Adipose tissue (tissue), 3 donors: ENCODE results near the gene ZBP1. TPM values are rescaled to one million over a fixed set of nuclear protein-coding genes. Genes with fewer than 3 reads are reported as not detected.

ENCODE experiments used
- H3K27ac ChIP-seq: one replicate; pipeline ENCODE4 v1.5.1; 2013; ENCODE audit warnings: low read depth, low read length
- WGBS, 3 donors: extraction: QIAGEN DNeasy Blood & Tissue Kit; methylation state at CpG; one replicate each; pipeline ENCODE4 v1.1.7; 2013; 5-methylcytosine and 5-hydroxymethylcytosine counted together
- polyA plus RNA-seq, 3 donors: library from polyadenylated mRNA; stranded (reverse); fragments of 200-250 nt; gene quantifications; one replicate each; pipeline ENCODE4 v1.2.3, GENCODE V29; 2013
- donor health status: healthy with polysubstance abuse.
- donor health status: Bipolar disorder and iron deficiency.
- donor health status: healthy.

ZBP1 gene
- polyA plus RNA-seq, 3 donors = 0.15 to 1.2 (median 0.58) TPM

GRCh38 chr20:57660181-57660921 is 40.1 kb upstream of the ZBP1 start:
- 81 to 93% (median 90%) methylated on average over 13 of the region's 13 CpGs for WGBS, 3 donors
- no peak overlapping the region for H3K27ac ChIP-seq

- 75 to 91% (median 90%) methylated on average over 24 of the region's 24 CpGs for WGBS, 3 donors
- no peak overlapping the region for H3K27ac ChIP-seq
Measured at GRCh38 chr20:57659517-57660180, 39.4 kb upstream of the ZBP1 start.

- no peak overlapping the region for H3K27ac ChIP-seq
- WGBS, 3 donors = 79 to 86% (median 84%) methylated on average over 25 of the region's 25 CpGs
Measured at GRCh38 chr20:57658833-57659516, 38.7 kb upstream of the ZBP1 start.

GRCh38 chr20:57658447-57658832 is 38.2 kb upstream of the ZBP1 start:
- 77 to 87% (median 83%) methylated on average over 8 of the region's 8 CpGs for WGBS, 3 donors
- no peak overlapping the region for H3K27ac ChIP-seq

- 71 to 83% (median 76%) methylated on average over 36 of the region's 36 CpGs for WGBS, 3 donors
- H3K27ac ChIP-seq = no peak overlapping the region
Measured at GRCh38 chr20:57657535-57658446, 37.6 kb upstream of the ZBP1 start.

- 86 to 93% (median 91%) methylated on average over 20 of the region's 20 CpGs for WGBS, 3 donors
- no peak overlapping the region for H3K27ac ChIP-seq
Measured at GRCh38 chr20:57656821-57657534, 36.8 kb upstream of the ZBP1 start.

- H3K27ac ChIP-seq = no peak overlapping the region
- 83 to 91% (median 91%) methylated on average over 15 of the region's 15 CpGs for WGBS, 3 donors
Measured at GRCh38 chr20:57656252-57656820, 36.1 kb upstream of the ZBP1 start.

- no peak overlapping the region for H3K27ac ChIP-seq
- WGBS, 3 donors = 76 to 90% (median 87%) methylated on average over 11 of the region's 11 CpGs
Measured at GRCh38 chr20:57655809-57656155, 35.6 kb upstream of the ZBP1 start.

GRCh38 chr20:57654998-57655808 is 35.0 kb upstream of the ZBP1 start:
- WGBS, 3 donors = 70 to 92% (median 88%) methylated on average over 22 of the region's 22 CpGs

GRCh38 chr20:57654363-57654997 is 34.3 kb upstream of the ZBP1 start:
- H3K27ac ChIP-seq = no peak overlapping the region
- 41 to 46% (median 43%) methylated on average over 12 of the region's 12 CpGs for WGBS, 3 donors

More at GRCh38 chr20:57654998-57655808, 35.0 kb upstream of the ZBP1 start:
- H3K27ac ChIP-seq = no peak overlapping the region

GRCh38 chr20:57653910-57654309 is 33.7 kb upstream of the ZBP1 start:
- H3K27ac ChIP-seq = no peak overlapping the region
- 59 to 64% (median 60%) methylated on average over 5 of the region's 5 CpGs for WGBS, 3 donors

- 73 to 89% (median 87%) methylated on average over 8 of the region's 8 CpGs for WGBS, 3 donors
- no peak overlapping the region for H3K27ac ChIP-seq
Measured at GRCh38 chr20:57653546-57653900, 33.3 kb upstream of the ZBP1 start.

- WGBS, 3 donors = 79 to 87% (median 79%) methylated on average over 24 to 28 of the region's 28 CpGs
Measured at GRCh38 chr20:57652606-57653545, 32.6 kb upstream of the ZBP1 start.

GRCh38 chr20:57651881-57652605 is 31.8 kb upstream of the ZBP1 start:
- WGBS, 3 donors = 90 to 95% (median 95%) methylated on average over 37 to 50 of the region's 50 CpGs

More at GRCh38 chr20:57652606-57653545, 32.6 kb upstream of the ZBP1 start:
- no peak overlapping the region for H3K27ac ChIP-seq

More at GRCh38 chr20:57651881-57652605, 31.8 kb upstream of the ZBP1 start:
- no peak overlapping the region for H3K27ac ChIP-seq
